IPS-NIHi7 (cell line): Measurements from ENCODE around the gene ERCC1.
A peak's percentile ranks its signal among the peaks of the same experiment; 100 is the strongest.

Experiments
- DNase-seq: peaks from one replicate; pipeline ENCODE4 v3.0.0; 2012; ENCODE audit warnings: mixed read lengths; ENCODE audit errors: extremely low spot score

ERCC1 gene

GRCh38 chr19:45423589-45424190, at the start of gene ERCC1:
TSS of gene ERCC1 (minus strand) at chr19:45423917. CDS start at chr19:45423374, 543 bp downstream.
- DNase-seq = peak; percentile 99

- DNase-seq = no peak
These were observed 49.6 kb upstream of the ERCC1 start for GRCh38 chr19:45473367-45473681.

GRCh38 chr19:45472563-45473366, 49.0 kb upstream of the ERCC1 start:
- DNase-seq = no peak

GRCh38 chr19:45471931-45472562, 48.3 kb upstream of the ERCC1 start:
- DNase-seq = no peak

- no peak for DNase-seq
These were observed 47.6 kb upstream of the ERCC1 start for GRCh38 chr19:45471111-45471930.

- DNase-seq = no peak
These were observed 47.0 kb upstream of the ERCC1 start for GRCh38 chr19:45470762-45471081.

- no peak for DNase-seq
These were observed 46.4 kb upstream of the ERCC1 start for GRCh38 chr19:45469945-45470761.

GRCh38 chr19:45469132-45469944, 45.6 kb upstream of the ERCC1 start:
- DNase-seq = peak; percentile 86

- no peak for DNase-seq
These were observed 45.0 kb upstream of the ERCC1 start for GRCh38 chr19:45468803-45469131.

- DNase-seq = no peak
These were observed 44.5 kb upstream of the ERCC1 start for GRCh38 chr19:45468159-45468651.

GRCh38 chr19:45467456-45468158, 43.9 kb upstream of the ERCC1 start, which contains the start of gene FOSB:
TSS of gene FOSB (plus strand) at chr19:45467996. CDS start at chr19:45468587, 591 bp downstream.
- peak; percentile 86 for DNase-seq

- DNase-seq = no peak
These were observed 43.4 kb upstream of the ERCC1 start for GRCh38 chr19:45467115-45467455.

GRCh38 chr19:45464852-45465441, 41.2 kb upstream of the ERCC1 start:
- no peak for DNase-seq

- DNase-seq = no peak
These were observed 40.6 kb upstream of the ERCC1 start for GRCh38 chr19:45464274-45464673.

GRCh38 chr19:45463241-45463640, 39.5 kb upstream of the ERCC1 start:
- no peak for DNase-seq

- no peak for DNase-seq
These were observed 38.5 kb upstream of the ERCC1 start for GRCh38 chr19:45462174-45462573.

- no peak for DNase-seq
These were observed 37.2 kb upstream of the ERCC1 start for GRCh38 chr19:45460807-45461347.

GRCh38 chr19:45457776-45458175, 34.1 kb upstream of the ERCC1 start:
- DNase-seq = no peak

- no peak for DNase-seq
These were observed 32.7 kb upstream of the ERCC1 start for GRCh38 chr19:45456500-45456815.
